H1 (cell line): ENCODE data around the gene ENOX2. TPM values are rescaled to one million over a fixed set of nuclear protein-coding genes. Genes with fewer than 3 reads are reported as not detected.

Experiments
- CTCF ChIA-PET: fragments of 300-600 bp; sonication (Branson Sonifier 250); formaldehyde crosslinking; loops from one replicate; lab custom pipeline; 2021; ENCODE audit not compliant: partially characterized antibody; lab: Charles Lee
- POLR2A ChIA-PET: fragments of 300-600 bp; sonication (Branson Sonifier 250); formaldehyde crosslinking; loops from one replicate; lab custom pipeline; 2021; ENCODE audit warnings: inconsistent platforms; ENCODE audit not compliant: partially characterized antibody; lab: Charles Lee
- DNase-seq, 2 experiments: peaks; one replicate each; pipeline versions ENCODE4 v3.0.0 to v3.0.0-alpha.2; 2010 to 2022; ENCODE audit warnings: low spot score in 2 of 2, low read depth in 1 of 2, mixed read lengths in 1 of 2
- FAIRE-seq: peaks from 2 replicates; lab custom pipeline; 2011; peaks lifted over from hg19 to GRCh38; lab: Jason Lieb, UNC
- H2AFZ ChIP-seq: 2 replicates; pipeline ENCODE4 v1.8.1; 2012; ENCODE audit warnings: low read length, inconsistent platforms
- H2AK5ac ChIP-seq: 2 replicates; pipeline ENCODE4 v1.6.1; 2013; ENCODE audit warnings: low read depth, low read length
- H2BK120ac ChIP-seq: replicated peaks from 2 replicates; pipeline ENCODE3; 2013; ENCODE audit warnings: low read depth, low read length, inconsistent platforms
- H2BK12ac ChIP-seq: 2 replicates; pipeline ENCODE4 v1.6.1; 2013; ENCODE audit warnings: low read depth, low read length
- H2BK15ac ChIP-seq: 2 replicates; pipeline ENCODE4 v1.6.1; 2013; ENCODE audit warnings: low read length
- H2BK20ac ChIP-seq: 2 replicates; pipeline ENCODE4 v1.6.1; 2013; ENCODE audit warnings: low read length
- H2BK5ac ChIP-seq: 2 replicates; pipeline ENCODE4 v1.6.1; 2013; ENCODE audit warnings: low read depth, low read length
- H3K14ac ChIP-seq: 2 replicates; pipeline ENCODE4 v1.6.1; 2013; ENCODE audit warnings: inconsistent platforms; ENCODE audit not compliant: insufficient read length
- H3K18ac ChIP-seq: 2 replicates; pipeline ENCODE4 v1.6.1; 2013; ENCODE audit warnings: low read length; ENCODE audit errors: extremely low read depth
- H3K23ac ChIP-seq: 2 replicates; pipeline ENCODE4 v1.6.1; 2013; ENCODE audit warnings: inconsistent platforms; ENCODE audit not compliant: insufficient read length
- H3K23me2 ChIP-seq: 2 replicates; pipeline ENCODE4 v1.6.1; 2013; ENCODE audit warnings: low read depth, low read length
- H3K27ac ChIP-seq: 2 replicates; pipeline ENCODE4 v1.6.1; 2011; ENCODE audit warnings: low read depth, low read length, inconsistent platforms
- H3K27me3 ChIP-seq, 4 experiments: replicated peaks in 1 of 4; 1 replicate in 1 of 4; 2 replicates in 3 of 4; pipeline versions ENCODE4 v1.6.1 to v1.8.1; 2011 to 2013; ENCODE audit warnings: low read length in 3 of 4, mild to moderate bottlenecking in 3 of 4, inconsistent platforms in 2 of 4, mixed read lengths in 2 of 4, moderate library complexity in 1 of 4; ENCODE audit not compliant: control insufficient read depth in 3 of 4, insufficient read depth in 3 of 4; ENCODE audit errors: extremely low read depth in 1 of 4
- H3K36me3 ChIP-seq, 4 experiments: 2 replicates each; pipeline versions ENCODE4 v1.6.1 to v1.8.1; 2011 to 2013; ENCODE audit warnings: mild to moderate bottlenecking in 4 of 4, low read length in 3 of 4, moderate library complexity in 2 of 4, control low read depth in 1 of 4, inconsistent platforms in 1 of 4; ENCODE audit not compliant: insufficient read depth in 4 of 4, control insufficient read depth in 2 of 4
- H3K4ac ChIP-seq: replicated peaks from 2 replicates; pipeline ENCODE3; 2013; ENCODE audit warnings: low read length, low read depth, mixed read lengths, inconsistent platforms; ENCODE audit not compliant: insufficient read length
- H3K4me1 ChIP-seq, 4 experiments: replicated peaks in 1 of 4; 1 replicate in 1 of 4; 2 replicates in 3 of 4; pipeline versions ENCODE4 v1.6.1 to v1.8.1; 2011 to 2013; ENCODE audit warnings: low read length in 3 of 4, inconsistent platforms in 2 of 4, mixed read lengths in 1 of 4; ENCODE audit not compliant: insufficient read depth in 4 of 4, control insufficient read depth in 3 of 4
- H3K4me2 ChIP-seq, 2 experiments: 2 replicates each; pipeline versions ENCODE4 v1.6.1 to v1.8.1; 2011 to 2013; ENCODE audit warnings: low read depth in 2 of 2, low read length in 2 of 2, control low read depth in 1 of 2, inconsistent platforms in 1 of 2, mild to moderate bottlenecking in 1 of 2; ENCODE audit not compliant: insufficient read depth in 1 of 2
- H3K4me3 ChIP-seq, 4 experiments: fragments of 200-600, 300-600 bp in 1 of 4; sonication (generic), shearing (Covaris generic), sonication (Bioruptor Twin) in 1 of 4; 2 replicates each; pipeline versions ENCODE4 v1.5.1 to v1.8.1; 2011 to 2016; ENCODE audit warnings: low read length in 4 of 4, low read depth in 3 of 4, control low read depth in 2 of 4, inconsistent platforms in 2 of 4, mild to moderate bottlenecking in 2 of 4, mixed read lengths in 1 of 4, moderate library complexity in 1 of 4; ENCODE audit not compliant: insufficient read depth in 2 of 4; ENCODE audit errors: extremely low read depth in 1 of 4
- H3K56ac ChIP-seq: replicated peaks from 2 replicates; pipeline ENCODE3; 2013; ENCODE audit warnings: low read depth, mild to moderate bottlenecking, mixed read lengths, low read length, inconsistent platforms; ENCODE audit not compliant: insufficient read length
- H3K79me1 ChIP-seq: 2 replicates; pipeline ENCODE4 v1.6.1; 2013; ENCODE audit warnings: low read depth, low read length, control low read depth
- H3K79me2 ChIP-seq, 2 experiments: 2 replicates each; pipeline versions ENCODE4 v1.6.1 to v1.8.1; 2012 to 2013; ENCODE audit warnings: low read length in 2 of 2, mild to moderate bottlenecking in 2 of 2, inconsistent platforms in 1 of 2; ENCODE audit not compliant: insufficient read depth in 2 of 2, control insufficient read depth in 1 of 2
- H3K9ac ChIP-seq, 4 experiments: replicated peaks in 1 of 4; 1 replicate in 1 of 4; 2 replicates in 3 of 4; pipeline versions ENCODE4 v1.6.1 to v1.8.1; 2011 to 2013; ENCODE audit warnings: low read depth in 3 of 4, low read length in 3 of 4, control low read depth in 2 of 4, mild to moderate bottlenecking in 2 of 4, moderate library complexity in 2 of 4, inconsistent platforms in 1 of 4; ENCODE audit errors: extremely low read depth in 1 of 4
- H3K9me3 ChIP-seq, 2 experiments: 2 replicates each; pipeline versions ENCODE4 v1.6.1 to v1.8.1; 2012 to 2013; ENCODE audit warnings: mild to moderate bottlenecking in 2 of 2, moderate library complexity in 2 of 2, control low read depth in 1 of 2, inconsistent platforms in 1 of 2, low read depth in 1 of 2, low read length in 1 of 2, mixed read lengths in 1 of 2; ENCODE audit not compliant: insufficient read depth in 2 of 2
- H4K20me1 ChIP-seq, 2 experiments: replicated peaks in 1 of 2; 2 replicates each; pipeline versions ENCODE3 to v1.8.1; 2011 to 2013; ENCODE audit warnings: inconsistent platforms in 2 of 2, low read length in 2 of 2, mild to moderate bottlenecking in 1 of 2; ENCODE audit not compliant: insufficient read depth in 2 of 2, control insufficient read depth in 1 of 2
- H4K5ac ChIP-seq: 2 replicates; pipeline ENCODE4 v1.6.1; 2013; ENCODE audit warnings: low read length, low read depth, mixed read lengths, inconsistent platforms; ENCODE audit not compliant: insufficient read length
- H4K8ac ChIP-seq: 2 replicates; pipeline ENCODE4 v1.8.0; 2013; ENCODE audit warnings: mild to moderate bottlenecking, moderate library complexity, low read length, inconsistent platforms; ENCODE audit not compliant: insufficient read depth; ENCODE audit errors: extremely low read depth
- H4K91ac ChIP-seq: replicated peaks from 2 replicates; pipeline ENCODE3; 2013; ENCODE audit warnings: low read length, mixed read lengths, inconsistent platforms; ENCODE audit not compliant: insufficient read length
- CHD2 ChIP-seq: IDR thresholded peaks from 2 replicates; pipeline ENCODE4 v1.6.1; 2012; ENCODE audit warnings: low read length, improper control_type of control experiment
- CTBP2 ChIP-seq: IDR thresholded peaks from 2 replicates; pipeline ENCODE4 v1.7.0; 2011; ENCODE audit warnings: borderline replicate concordance, mild to moderate bottlenecking, moderate library complexity, mixed read lengths, low read length; ENCODE audit not compliant: insufficient read depth, insufficient read length
- EP300 ChIP-seq, 2 experiments: IDR thresholded peaks; 1 replicate in 1 of 2; 2 replicates in 1 of 2; pipeline ENCODE4 v1.6.1; 2011 to 2012; ENCODE audit warnings: low read depth in 2 of 2, low read length in 2 of 2, mild to moderate bottlenecking in 2 of 2, borderline replicate concordance in 1 of 2, inconsistent platforms in 1 of 2, moderate library complexity in 1 of 2
- JUND ChIP-seq: IDR thresholded peaks from 2 replicates; pipeline ENCODE4 v1.6.1; 2011; ENCODE audit warnings: mild to moderate bottlenecking, improper control_type of control experiment, low read length
- MAX ChIP-seq: IDR thresholded peaks from 2 replicates; pipeline ENCODE4 v1.6.1; 2012; ENCODE audit warnings: inconsistent platforms
- PHF8 ChIP-seq: fragments of 200-600 bp; sonication (generic); conservative IDR thresholded peaks from 2 replicates; pipeline ENCODE4 v1.7.1; 2012; ENCODE audit warnings: low read depth, mild to moderate bottlenecking, inconsistent platforms, low read length, moderate library complexity
- POLR2A ChIP-seq, 2 experiments: IDR thresholded peaks; 1 replicate in 1 of 2; 2 replicates in 1 of 2; pipeline ENCODE4 v1.6.1; 2011; ENCODE audit warnings: low read depth in 2 of 2, low read length in 2 of 2, mild to moderate bottlenecking in 2 of 2; ENCODE audit errors: control extremely low read depth in 1 of 2
- RBBP5 ChIP-seq: IDR thresholded peaks from 2 replicates; pipeline ENCODE4 v1.7.1; 2012; ENCODE audit warnings: low read depth, mild to moderate bottlenecking, inconsistent platforms, low read length, moderate library complexity, borderline replicate concordance
- RNF2 ChIP-seq: fragments of 200-900, 300-1000 bp; sonication (generic); IDR thresholded peaks from 2 replicates; pipeline ENCODE4 v1.7.1; 2016; ENCODE audit warnings: borderline replicate concordance, low read depth, mild to moderate bottlenecking, antibody characterized with exemption, low read length; ENCODE audit not compliant: poor library complexity, severe bottlenecking; ENCODE audit errors: missing control alignments
- USF2 ChIP-seq: IDR thresholded peaks from 2 replicates; pipeline ENCODE4 v1.6.1; 2011; ENCODE audit warnings: low read length, improper control_type of control experiment
- YY1 ChIP-seq: IDR thresholded peaks from 2 replicates; pipeline ENCODE4 v1.6.1; 2011; ENCODE audit warnings: low read depth, mild to moderate bottlenecking, low read length
- WGBS, 2 experiments: shearing (Covaris generic) in 1 of 2; methylation state at CpG; one replicate each; pipeline versions ENCODE4 v1.1.6 to v1.1.7; 2013 to 2015; ENCODE audit warnings: low lambda C conversion rate in 2 of 2, mixed read lengths in 2 of 2, inconsistent platforms in 1 of 2, low coverage in 1 of 2, missing lambda C conversion rate in 1 of 2; ENCODE audit not compliant: insufficient replicate concordance in 2 of 2, insufficient coverage in 1 of 2, insufficient read length in 1 of 2; ENCODE audit errors: extremely low coverage in 1 of 2, missing lambda C conversion rate in 1 of 2; 5-methylcytosine and 5-hydroxymethylcytosine counted together
- polyA plus RNA-seq, 7 experiments: library from polyadenylated mRNA; depleted of rRNA in 3 of 7; stranded (reverse) in 5 of 7; unstranded in 2 of 7; fragments of >200 nt in 5 of 7; fragments of 200-250 nt in 2 of 7; gene quantifications; 1 replicate in 5 of 7; 2 replicates in 1 of 7; 4 replicates in 1 of 7; pipeline versions ENCODE4 v1.2.1 to v1.2.3, GENCODE V29; 2011 to 2013; ENCODE audit warnings: missing spikeins in 2 of 7, mixed read lengths in 2 of 7
- total RNA-seq: library from RNA; stranded (reverse); fragmentation: NEBNext Ultra II Directional; extraction: Animal tissue kit (Norgen Biotek cat#: 25700); gene quantifications from 2 replicates; pipeline ENCODE4 v1.2.1, GENCODE V29; 2021

ENOX2 gene
- total and polyA plus RNA-seq, 2 of the 8 experiments (the other 6 are each of a cell fraction or from before 2014, with no cell fraction given), result 4.5 to 12.3 TPM

DNA sequence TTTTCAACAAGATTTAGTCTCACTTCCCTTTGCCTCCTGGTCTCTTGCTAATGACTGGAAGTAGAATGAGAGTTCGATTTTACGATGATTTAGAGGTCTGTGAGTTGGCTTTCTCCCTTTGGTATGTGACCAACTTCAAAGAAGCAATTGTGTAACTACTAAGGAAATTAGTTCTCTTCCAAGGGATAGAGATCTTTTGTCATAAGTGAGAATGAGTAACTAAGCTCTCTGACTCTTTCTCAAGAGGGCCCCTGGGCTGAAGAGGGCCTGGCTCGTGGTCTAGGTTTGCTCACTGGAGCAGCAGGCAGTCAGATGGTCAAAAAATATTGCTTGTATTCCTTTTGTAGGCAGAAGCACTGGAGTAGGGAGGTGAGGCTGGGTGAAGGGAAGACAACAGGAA, 176.3 kb downstream of the ENOX2 start:
- Histone ChIP-seq H2BK20ac (no peak overlapping the region), H4K5ac (no peak overlapping the region), H4K20me1 (no peaks in the 10 kb centered on the region), H3K79me2 (no peaks in the 10 kb centered on the region), H2BK5ac (no peak overlapping the region), H3K27me3 (no peaks in the 10 kb centered on the region), H2BK12ac (no peak overlapping the region), H3K79me1 (no peaks in the 10 kb centered on the region), H2BK120ac (no peak overlapping the region), H3K9me3 (peaks cover 8 to 11% of the 10 kb centered on the region in 2 experiments; a peak in 3 of 4 replicates), H2AK5ac (no peak overlapping the region), H3K9ac (no peak overlapping the region), H3K18ac (no peak overlapping the region), H3K56ac (no peak overlapping the region), H3K23ac (no peak overlapping the region), H2AFZ (no peak overlapping the region), H4K91ac (no peak overlapping the region), H3K4me2 (no peak overlapping the region), H3K4ac (no peak overlapping the region), H3K14ac (no peak overlapping the region), H2BK15ac (no peak overlapping the region), H3K4me3 (no peak overlapping the region), H3K4me1 (no peaks in the 10 kb centered on the region), H3K36me3 (peaks cover 0 to 2% (median 0%) of the 10 kb centered on the region in 4 experiments; a peak in 1 of 8 replicates), H3K23me2 (no peaks in the 10 kb centered on the region), H4K8ac (no peak overlapping the region), H3K27ac (no peak overlapping the region)
- 91% methylated on average over 3 of the region's 3 CpGs; no CpG with 5 or more reads in 1 of the 2 experiments for WGBS, 2 experiments
- POLR2A ChIA-PET, result no interaction called here
- DNase-seq, result no peak
- TF ChIP-seq CHD2 (no peak), USF2 (no peak), PHF8 (no peak), CTBP2 (no peak), RBBP5 (no peak), POLR2A (IDR thresholded peaks at IDR 0.05; ENCODE audit: control extremely low read depth in 1 of 2, low read depth in 2 of 2, low read length in 2 of 2) (no peak), MAX (no peak), YY1 (no peak), EP300 (IDR thresholded peaks at IDR 0.05; ENCODE audit: borderline replicate concordance in 1 of 2, low read depth in 2 of 2, low read length in 2 of 2) (no peak), JUND (no peak), RNF2 (no peak)
- FAIRE-seq, result no peak
- CTCF ChIA-PET, result interaction anchor here (0.7 kb wide), 1 partner anchor 9 kb away, joined by 4 read pairs; no protein-coding TSS in a partner anchor
